Hypothalamus (tissue), 51 donors: ENCODE measurements around the gene SEPTIN8.

ENCODE experiments used
- DNase-seq, 51 donors: peaks; one replicate each; lab custom pipeline; 2025; lab: John Stamatoyannopoulos, UW

SEPTIN8 gene

GRCh38 chr5:132718544-132719312 is 58.3 kb downstream of the SEPTIN8 start:
- no peak for DNase-seq

DNA sequence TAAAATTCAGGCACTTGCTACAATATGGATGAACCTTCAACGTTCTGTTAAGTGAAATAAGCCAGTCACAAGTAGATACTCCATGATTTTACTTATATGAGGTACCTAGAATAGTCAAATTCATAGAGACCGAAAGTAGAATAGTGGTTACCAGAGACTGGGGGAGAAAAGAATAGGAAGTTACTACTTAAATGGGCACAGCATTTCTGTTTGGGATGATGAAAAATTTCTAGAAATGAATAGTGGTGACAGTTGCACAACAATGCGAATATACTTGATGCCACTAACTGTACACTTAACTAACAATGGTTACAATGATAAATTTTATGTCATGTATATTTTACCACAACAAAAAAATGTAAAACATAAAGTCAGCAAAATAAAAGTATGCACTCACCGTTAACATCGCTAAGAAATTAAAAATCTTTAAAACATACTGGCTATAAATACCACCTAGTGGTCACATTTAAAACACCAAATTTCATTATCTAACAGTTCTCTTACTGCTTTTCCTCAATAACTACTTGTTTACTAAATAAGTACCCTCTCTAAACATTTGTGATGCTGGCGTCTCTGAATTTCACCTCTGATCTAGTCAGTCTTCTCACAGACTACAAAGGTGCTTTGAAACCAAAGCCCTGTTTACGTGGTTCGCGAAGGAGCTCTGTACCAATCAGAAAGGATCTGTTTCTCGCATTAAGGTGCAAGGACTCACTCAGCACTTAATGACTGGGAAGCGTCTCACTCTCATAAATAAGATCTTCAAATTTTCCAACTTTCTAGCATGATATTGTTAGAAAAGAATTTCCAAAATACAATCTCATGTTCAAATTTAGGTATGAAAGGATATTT is 62.4 kb downstream of the SEPTIN8 start:
- DNase-seq = no peak

GRCh38 chr5:132708645-132709044 is 68.4 kb downstream of the SEPTIN8 start:
- DNase-seq = no peak

GRCh38 chr5:132704875-132705274 is 72.2 kb downstream of the SEPTIN8 start:
- DNase-seq = no peak
